Measurements from ENCODE around the gene CAMK2B.
"Not testable (repeated sequence)": the region's sequence is repeated elsewhere in the genome, so short reads cannot be mapped to it uniquely, and the experiment has no call there.

Gene CAMK2B

GRCh38 chr7:44215531-44215930 lies 109.9 kb downstream of the CAMK2B start:
- DNase-seq = no peak

- DNase-seq = no peak
Observed at GRCh38 chr7:44213877-44214388, 111.5 kb downstream of the CAMK2B start.

- no peak for DNase-seq
Observed at GRCh38 chr7:44213206-44213876, 112.1 kb downstream of the CAMK2B start.

- no peak for DNase-seq
Observed at GRCh38 chr7:44212581-44213184, 112.7 kb downstream of the CAMK2B start.

- DNase-seq = no peak
Observed at GRCh38 chr7:44212018-44212417, 113.4 kb downstream of the CAMK2B start.

GRCh38 chr7:44211126-44211675 lies 114.2 kb downstream of the CAMK2B start:
- DNase-seq = no peak

GRCh38 chr7:44210107-44210506 lies 115.3 kb downstream of the CAMK2B start:
- DNase-seq = no peak

- DNase-seq = no peak
Observed at GRCh38 chr7:44208085-44208484, 117.3 kb downstream of the CAMK2B start.

- DNase-seq = no peak
Observed at GRCh38 chr7:44206008-44206407, 119.4 kb downstream of the CAMK2B start.

- DNase-seq = no peak
Observed at GRCh38 chr7:44201813-44202212, 123.6 kb downstream of the CAMK2B start.

GRCh38 chr7:44200699-44201461 lies 124.5 kb downstream of the CAMK2B start, which contains the start of gene YKT6:
Gene YKT6, plus strand, starts transcription at chr7:44200978. Its CDS starts 158 bp downstream, at chr7:44201136.
- peak; percentile 96 for DNase-seq

GRCh38 chr7:44200163-44200562 lies 125.2 kb downstream of the CAMK2B start:
- DNase-seq = not testable (repeated sequence)

- no peak for DNase-seq
Observed at GRCh38 chr7:44197474-44197873, 127.9 kb downstream of the CAMK2B start.

GRCh38 chr7:44196450-44196872 lies 128.9 kb downstream of the CAMK2B start:
- peak; percentile 48 for DNase-seq

GRCh38 chr7:44195889-44196288 lies 129.5 kb downstream of the CAMK2B start:
- no peak for DNase-seq

- DNase-seq = no peak
Observed at GRCh38 chr7:44194562-44195145, 130.7 kb downstream of the CAMK2B start.

GRCh38 chr7:44194069-44194468 lies 131.3 kb downstream of the CAMK2B start:
- DNase-seq = peak; percentile 24

- no peak for DNase-seq
Observed at GRCh38 chr7:44193011-44193802, 132.2 kb downstream of the CAMK2B start.

GRCh38 chr7:44191171-44191570 lies 134.2 kb downstream of the CAMK2B start:
- DNase-seq = no peak

GRCh38 chr7:44189993-44190872 lies 135.2 kb downstream of the CAMK2B start:
- DNase-seq = no peak
